HG03520 (cell line): ENCODE measurements around the gene HAP1.
"Not testable (repeated sequence)": the region's sequence is repeated elsewhere in the genome, so short reads cannot be mapped to it uniquely, and the experiment has no call there.

Experiments
- ATAC-seq: cut with Tn5 transposase; IDR thresholded peaks from one replicate; pipeline ENCODE4 v1.9.1; 2021; ENCODE audit warnings: mild to moderate bottlenecking, moderate library complexity; ENCODE audit not compliant: unreplicated experiment

Gene HAP1

GRCh38 chr17:41691031-41691777 is 43.2 kb downstream of the HAP1 start:
- ATAC-seq = no peak

- no peak for ATAC-seq
Measured at GRCh38 chr17:41690497-41690896, 43.9 kb downstream of the HAP1 start.

- no peak for ATAC-seq
Measured at GRCh38 chr17:41689497-41690299, 44.7 kb downstream of the HAP1 start.

GRCh38 chr17:41688641-41689496 is 45.6 kb downstream of the HAP1 start, which contains the start of gene EIF1:
Gene EIF1 (plus strand): TSS chr17:41688885. CDS start chr17:41689039, 154 bp downstream.
- ATAC-seq = peak; percentile 72

- ATAC-seq = no peak
Measured at GRCh38 chr17:41687828-41688640, 46.4 kb downstream of the HAP1 start.

GRCh38 chr17:41686281-41686680 is 48.2 kb downstream of the HAP1 start:
- no peak for ATAC-seq

GRCh38 chr17:41685753-41686152 is 48.7 kb downstream of the HAP1 start:
- ATAC-seq = not testable (repeated sequence)

- ATAC-seq = no peak
Measured at GRCh38 chr17:41684035-41684434, 50.4 kb downstream of the HAP1 start.

DNA sequence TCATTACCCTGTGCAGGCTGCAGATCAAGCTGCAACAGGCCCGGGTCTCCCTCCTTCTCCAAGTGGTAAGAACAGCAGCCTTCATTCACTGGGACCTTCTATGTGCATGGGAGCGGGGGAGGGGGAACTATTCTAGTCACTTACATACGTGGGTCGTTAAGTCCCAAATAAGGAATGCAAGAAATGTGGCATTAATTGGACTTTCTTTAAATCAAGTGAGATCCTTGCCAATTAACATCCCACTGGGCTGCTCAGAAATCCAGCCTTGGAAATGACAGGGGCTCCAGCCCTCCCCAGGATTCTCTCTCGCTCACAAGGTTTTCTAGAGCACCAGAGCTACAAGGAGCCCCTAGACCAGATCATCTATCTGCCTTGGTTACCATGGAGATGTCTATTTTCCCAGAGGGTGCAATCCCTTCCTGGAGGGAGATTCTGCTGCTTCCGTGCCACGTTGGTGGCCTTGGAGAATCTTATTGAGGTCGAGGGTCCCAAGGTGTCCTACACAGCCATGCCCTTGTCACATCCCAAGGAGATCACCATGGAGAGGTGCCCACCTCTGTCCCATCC is 50.9 kb downstream of the HAP1 start:
- ATAC-seq = no peak

- ATAC-seq = no peak
Measured at GRCh38 chr17:41682631-41683030, 51.8 kb downstream of the HAP1 start.

GRCh38 chr17:41681776-41682175 is 52.7 kb downstream of the HAP1 start:
- no peak for ATAC-seq

DNA sequence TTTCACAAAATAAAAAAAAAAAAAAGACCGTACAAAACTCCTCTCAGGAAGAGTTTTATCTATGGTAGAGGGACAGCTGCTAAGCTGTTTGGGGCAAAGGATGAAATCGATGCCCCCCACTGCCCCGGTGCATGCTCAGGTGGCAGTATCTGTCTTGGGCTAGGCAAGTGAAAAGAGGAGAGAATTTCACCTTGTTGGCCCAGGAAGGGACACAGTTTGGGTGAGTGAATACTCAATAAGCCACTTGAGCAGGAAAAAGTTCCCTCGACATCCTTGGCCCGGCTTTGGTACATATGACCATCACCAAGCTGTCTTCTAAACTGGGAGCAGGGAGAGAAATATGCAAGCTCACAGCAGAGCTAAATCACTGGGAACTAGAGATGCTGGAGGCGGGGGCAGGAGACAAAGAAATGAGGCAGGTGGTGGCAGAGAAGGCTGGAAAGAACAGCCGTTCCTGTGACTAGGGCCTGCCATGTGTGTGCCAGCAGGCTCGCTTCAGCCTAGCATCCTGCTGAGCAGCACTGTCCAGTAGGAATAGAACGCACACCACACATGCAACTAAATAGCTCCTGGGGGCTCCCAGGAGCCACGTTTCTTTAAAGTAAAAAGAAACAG is 53.9 kb downstream of the HAP1 start:
- ATAC-seq = no peak

GRCh38 chr17:41679740-41680425 is 54.6 kb downstream of the HAP1 start:
- ATAC-seq = no peak

GRCh38 chr17:41678907-41679739 is 55.3 kb downstream of the HAP1 start:
- no peak for ATAC-seq

DNA sequence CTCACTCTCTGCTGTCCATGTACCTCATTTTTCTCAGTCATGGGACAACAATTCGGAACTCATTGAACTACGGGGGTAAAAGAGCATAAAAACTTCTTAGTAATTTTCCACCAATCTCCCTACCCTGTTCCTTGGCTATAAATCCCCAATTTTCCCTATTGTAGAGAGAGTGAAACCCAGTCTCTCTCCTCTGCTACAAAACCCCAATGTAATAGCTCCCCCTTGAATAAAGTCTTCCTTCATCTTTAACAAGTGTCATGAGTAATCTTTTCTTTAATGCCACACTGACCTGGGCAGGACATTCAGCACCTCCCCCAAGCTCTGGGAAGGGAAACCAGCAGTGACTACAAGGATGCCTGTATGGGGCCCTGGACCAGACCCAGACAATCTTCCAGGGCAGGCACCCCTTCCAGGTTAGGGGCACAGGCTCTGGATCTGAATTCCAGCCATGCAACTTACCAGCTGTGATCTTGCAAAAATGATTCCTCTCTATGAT is 56.0 kb downstream of the HAP1 start:
- ATAC-seq = no peak

DNA sequence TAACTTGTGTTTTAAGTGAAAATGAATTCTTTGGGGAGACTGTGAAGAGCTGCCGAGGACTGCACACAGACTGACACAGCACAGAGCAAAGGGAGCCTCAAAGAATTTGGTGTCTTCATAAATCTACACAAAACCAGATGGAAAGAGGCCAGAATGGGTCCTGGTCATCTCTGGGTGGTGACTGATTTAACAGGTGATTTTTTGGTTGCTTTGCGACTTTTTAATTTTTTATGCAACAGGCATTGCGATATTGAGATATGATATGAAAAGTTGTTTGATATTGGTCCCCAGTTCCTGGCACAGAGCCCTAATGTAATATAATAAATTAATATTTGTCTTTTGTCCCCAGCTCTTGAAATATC is 58.4 kb downstream of the HAP1 start:
- no peak for ATAC-seq

- not testable (repeated sequence) for ATAC-seq
Measured at GRCh38 chr17:41675157-41676057, 59.0 kb downstream of the HAP1 start.
